Ascending aorta (tissue), 2 donors: ENCODE results near the gene PPIP5K2. TPM values are rescaled to one million over a fixed set of nuclear protein-coding genes. Genes with fewer than 3 reads are reported as not detected.
A peak's percentile ranks its signal among the peaks of the same experiment; 100 is the strongest.
"Not testable (repeated sequence)": the region's sequence is repeated elsewhere in the genome, so short reads cannot be mapped to it uniquely, and the experiment has no call there.

ENCODE experiments used
- DNase-seq, 2 donors: peaks; one replicate each; pipeline ENCODE4 v3.0.0-alpha.2; 2019; ENCODE audit warnings: low spot score in 2 of 2
- H3K27ac ChIP-seq, 2 donors: fragments of 200-600 bp; sonication (generic); one replicate each; pipeline ENCODE4 v1.5.1; 2016 to 2017; ENCODE audit warnings: mild to moderate bottlenecking in 1 of 2
- H3K27me3 ChIP-seq: fragments of 200-600 bp; sonication (generic); one replicate; pipeline ENCODE4 v1.5.1; 2017
- H3K36me3 ChIP-seq, 2 donors: fragments of 200-600 bp; sonication (generic); one replicate each; pipeline ENCODE4 v1.5.1; 2016
- H3K4me1 ChIP-seq, 2 donors: fragments of 200-600 bp; sonication (generic); one replicate each; pipeline ENCODE4 v1.5.1; 2016 to 2017; ENCODE audit warnings: mild to moderate bottlenecking in 1 of 2
- H3K4me3 ChIP-seq, 2 donors: fragments of 200-600 bp; sonication (generic); one replicate each; pipeline ENCODE4 v1.5.1; 2016 to 2017; ENCODE audit warnings: mild to moderate bottlenecking in 1 of 2
- H3K9me3 ChIP-seq, 2 donors: fragments of 200-600 bp; sonication (generic); one replicate each; pipeline ENCODE4 v1.5.1; 2016
- CTCF ChIP-seq, 3 experiments: fragments of 200-600 bp in 2 of 3; fragments of 450-650 bp in 1 of 3; sonication (generic) in 2 of 3; IDR thresholded peaks; one replicate each; pipeline ENCODE4 v1.5.1; 2016 to 2019; ENCODE audit warnings: antibody characterized with exemption in 3 of 3, mild to moderate bottlenecking in 1 of 3, moderate library complexity in 1 of 3
- intact Hi-C: fragments of 100-400 bp; cut with DNase I; formaldehyde crosslinking; loops from one replicate; pipeline ENCODE4 v1.15.1; 2023
- total RNA-seq: library from RNA; depleted of rRNA; stranded (reverse); fragments of >200 nt; gene quantifications from one replicate; pipeline ENCODE4 v1.1.0, GENCODE V29; 2016

Gene PPIP5K2
- total RNA-seq, result 33.2 TPM

DNA sequence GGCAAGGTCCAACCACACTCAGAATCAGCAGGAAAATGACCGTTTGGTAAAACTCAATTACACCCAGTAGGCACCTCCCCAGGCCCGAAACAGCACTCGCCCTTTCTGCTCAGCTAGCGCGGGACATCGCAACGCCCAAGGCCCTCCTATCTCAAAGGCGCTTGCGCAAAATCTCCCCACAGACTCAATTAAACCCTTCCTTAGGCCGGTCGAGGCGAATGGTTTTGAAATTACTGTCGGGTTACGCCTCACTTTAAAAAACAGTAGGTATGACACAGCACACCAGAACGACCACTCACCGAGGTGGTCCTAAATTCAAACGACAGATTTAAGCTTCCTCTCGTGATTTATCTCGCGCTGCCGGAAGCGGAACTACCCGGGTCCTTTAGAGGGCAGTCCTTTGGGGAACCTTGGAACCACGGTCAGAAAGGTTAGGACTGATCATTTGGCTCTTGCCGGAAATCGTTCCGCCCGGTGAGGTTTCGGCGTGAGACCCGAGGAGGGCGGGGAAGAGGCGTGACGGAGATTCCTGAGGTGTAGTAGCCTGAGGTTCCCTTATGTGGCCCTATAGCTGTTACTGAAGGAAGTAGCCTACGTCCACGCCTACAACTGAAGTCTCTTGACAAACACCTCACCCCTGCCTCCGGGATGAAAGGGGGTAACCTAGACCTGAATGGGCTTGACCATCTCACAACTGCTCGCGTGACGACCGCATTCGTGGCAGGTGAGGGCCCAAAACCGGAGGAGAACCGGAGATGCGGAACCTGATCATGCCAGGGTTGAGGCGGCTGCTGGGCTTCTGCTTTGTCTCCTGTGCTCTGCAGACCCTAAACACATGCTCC lies at the start of gene PPIP5K2, which contains the start of gene GIN1:
Gene PPIP5K2, plus strand, starts transcription at position 537 of the 842 bp plus-strand sequence. CDS start 9,289 bp downstream, outside the sequence.
Gene GIN1, minus strand, starts transcription at position 374 of the 842 bp plus-strand sequence. CDS start 11,431 bp downstream, outside the sequence.
- DNase-seq, result peak; percentile 90 to 98
- peaks cover 0 to 18% of the 10 kb centered on the region in 2 donors for H3K4me1 ChIP-seq
- no peaks in the 10 kb centered on the region for H3K36me3 ChIP-seq
- no peaks in the 10 kb centered on the region for H3K27me3 ChIP-seq
- H3K27ac ChIP-seq, result peak within 1 kb of the TSS; percentile 89 to 93
- H3K9me3 ChIP-seq, result no peaks in the 10 kb centered on the region
- intact Hi-C loops, result loop anchor here (1.0 to 5.0 kb wide), 4 partner anchors 25 to 442 kb away; partner anchors contain the start of genes MACIR, NUDT12 and PAM
- H3K4me3 ChIP-seq, result peak within 1 kb of the TSS; percentile 84 to 92
- no peak for TF ChIP-seq CTCF (IDR thresholded peaks at IDR 0.05)

DNA sequence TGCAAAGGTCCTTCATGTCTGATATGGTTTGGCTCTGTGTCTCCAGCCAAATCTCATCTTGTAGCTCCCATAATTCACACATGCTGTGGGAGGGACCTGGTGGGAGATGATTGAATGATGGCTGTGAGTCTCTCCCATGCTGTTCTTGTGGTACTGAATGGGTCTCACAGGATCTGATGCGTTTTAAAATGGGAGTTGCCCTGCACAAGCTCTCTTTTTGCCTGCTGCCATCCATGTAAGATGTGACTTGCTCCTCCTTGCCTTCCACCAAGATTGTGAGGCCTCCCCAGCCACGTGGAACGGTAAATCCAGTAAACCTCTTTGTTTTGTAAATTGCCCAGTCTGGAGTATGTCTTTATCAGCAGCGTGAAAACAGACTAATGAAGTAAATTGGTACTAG lies 46.6 kb upstream of the PPIP5K2 start:
- H3K36me3 ChIP-seq, H3K27ac ChIP-seq, intact Hi-C loops, H3K4me3 ChIP-seq, H3K27me3 ChIP-seq, H3K4me1 ChIP-seq, DNase-seq: not testable (repeated sequence)
- H3K9me3 ChIP-seq, result peaks cover 16 to 40% of the 10 kb centered on the region in 2 donors

GRCh38 chr5:103075442-103075841 lies 44.7 kb upstream of the PPIP5K2 start:
- H3K9me3 ChIP-seq, result peaks cover 31 to 58% of the 10 kb centered on the region in 2 donors
- no peak for TF ChIP-seq CTCF (IDR thresholded peaks at IDR 0.05)
- intact Hi-C loops, result no loop called here

GRCh38 chr5:103079796-103080195 lies 40.3 kb upstream of the PPIP5K2 start:
- no peak for TF ChIP-seq CTCF (IDR thresholded peaks at IDR 0.05)
- intact Hi-C loops, result no loop called here
- Histone ChIP-seq H3K36me3 (peaks cover 0 to 4% of the 10 kb centered on the region in 2 donors), H3K27me3 (no peaks in the 10 kb centered on the region), H3K27ac (no peak overlapping the region), H3K4me3 (no peak overlapping the region), H3K4me1 (no peaks in the 10 kb centered on the region), H3K9me3 (peaks cover 48 to 94% of the 10 kb centered on the region in 2 donors)
- DNase-seq, result no peak

More at GRCh38 chr5:103075442-103075841, 44.7 kb upstream of the PPIP5K2 start:
- Histone ChIP-seq H3K4me1 (no peaks in the 10 kb centered on the region), H3K27me3 (no peaks in the 10 kb centered on the region), H3K4me3 (no peak overlapping the region), H3K27ac (no peak overlapping the region), H3K36me3 (no peaks in the 10 kb centered on the region)
- no peak for DNase-seq

GRCh38 chr5:103086547-103086946 lies 33.6 kb upstream of the PPIP5K2 start:
- intact Hi-C loops, result no loop called here
- DNase-seq, result no peak
- H3K9me3 ChIP-seq, result peaks cover 16 to 36% of the 10 kb centered on the region in 2 donors
- peaks cover 9 to 48% of the 10 kb centered on the region in 2 donors for H3K36me3 ChIP-seq
- H3K27ac ChIP-seq, result no peak overlapping the region
- TF ChIP-seq CTCF (IDR thresholded peaks at IDR 0.05), result no peak
- no peaks in the 10 kb centered on the region for H3K4me1 ChIP-seq
- no peaks in the 10 kb centered on the region for H3K27me3 ChIP-seq
- H3K4me3 ChIP-seq, result no peak overlapping the region

GRCh38 chr5:103089272-103089671 lies 30.8 kb upstream of the PPIP5K2 start:
- H3K4me3 ChIP-seq, result no peak overlapping the region
- H3K36me3 ChIP-seq, result peaks cover 9 to 48% of the 10 kb centered on the region in 2 donors
- H3K27ac ChIP-seq, result no peak overlapping the region
- intact Hi-C loops, result no loop called here
- H3K27me3 ChIP-seq, result no peaks in the 10 kb centered on the region
- TF ChIP-seq CTCF (IDR thresholded peaks at IDR 0.05), result no peak
- peaks cover 4 to 6% of the 10 kb centered on the region in 2 donors for H3K4me1 ChIP-seq
- no peak for DNase-seq
- H3K9me3 ChIP-seq, result peaks cover 5 to 10% of the 10 kb centered on the region in 2 donors
